ENCODE measurements around the gene ANGEL2.

Gene ANGEL2

GRCh38 chr1:212957546-212957945, 58.1 kb downstream of the ANGEL2 start:
- no peak overlapping the region for H3K4me3 ChIP-seq (ENCODE audit: low read length)
- no peak for DNase-seq (ENCODE audit: low read depth)
- no peak for TF ChIP-seq CTCF (IDR thresholded peaks at IDR 0.05; ENCODE audit: insufficient read depth, low read depth, low read length, missing control alignments)

GRCh38 chr1:212955961-212956620, 59.6 kb downstream of the ANGEL2 start:
- no peak for TF ChIP-seq CTCF (IDR thresholded peaks at IDR 0.05; ENCODE audit: insufficient read depth, low read depth, low read length, missing control alignments)
- no peak for DNase-seq (ENCODE audit: low read depth)
- H3K4me3 ChIP-seq (ENCODE audit: low read length) = no peak overlapping the region

GRCh38 chr1:212955098-212955497, 60.6 kb downstream of the ANGEL2 start:
- no peak for DNase-seq (ENCODE audit: low read depth)
- no peak overlapping the region for H3K4me3 ChIP-seq (ENCODE audit: low read length)
- no peak for TF ChIP-seq CTCF (IDR thresholded peaks at IDR 0.05; ENCODE audit: insufficient read depth, low read depth, low read length, missing control alignments)

GRCh38 chr1:212954514-212954913, 61.2 kb downstream of the ANGEL2 start:
- no peak for TF ChIP-seq CTCF (IDR thresholded peaks at IDR 0.05; ENCODE audit: insufficient read depth, low read depth, low read length, missing control alignments)
- no peak for DNase-seq (ENCODE audit: low read depth)
- H3K4me3 ChIP-seq (ENCODE audit: low read length) = no peak overlapping the region

- no peak overlapping the region for H3K4me3 ChIP-seq (ENCODE audit: low read length)
- DNase-seq (ENCODE audit: low read depth) = no peak
- no peak for TF ChIP-seq CTCF (IDR thresholded peaks at IDR 0.05; ENCODE audit: insufficient read depth, low read depth, low read length, missing control alignments)
Measured at GRCh38 chr1:212953321-212953720, 62.3 kb downstream of the ANGEL2 start.

- H3K4me3 ChIP-seq (ENCODE audit: low read length) = no peak overlapping the region
- TF ChIP-seq CTCF (IDR thresholded peaks at IDR 0.05; ENCODE audit: insufficient read depth, low read depth, low read length, missing control alignments) = no peak
- DNase-seq (ENCODE audit: low read depth) = no peak
Measured at GRCh38 chr1:212952641-212952976, 63.1 kb downstream of the ANGEL2 start.

GRCh38 chr1:212951947-212952640, 63.6 kb downstream of the ANGEL2 start:
- DNase-seq (ENCODE audit: low read depth) = no peak
- no peak for TF ChIP-seq CTCF (IDR thresholded peaks at IDR 0.05; ENCODE audit: insufficient read depth, low read depth, low read length, missing control alignments)
- H3K4me3 ChIP-seq (ENCODE audit: low read length) = no peak overlapping the region
